Activated CD8-positive, alpha-beta T cell treated with anti-CD3 and anti-CD28 coated beads for 36 hours (primary cell): Measurements from ENCODE around the gene TRIM41. TPM values are rescaled to one million over a fixed set of nuclear protein-coding genes. Genes with fewer than 3 reads are reported as not detected.

Experiments used
- ATAC-seq: fragments of 200-7000 bp; cut with Tn5 transposase; one replicate; pipeline ENCODE4 v1.10.0; 2021; ENCODE audit warnings: mild to moderate bottlenecking, moderate library complexity
- CTCF ChIA-PET: fragments of 350-600 bp; sonication (Branson Sonifier 250); formaldehyde crosslinking; loops from one replicate; lab custom pipeline; 2021; ENCODE audit warnings: antibody characterized with exemption; lab: Charles Lee
- POLR2A ChIA-PET: fragments of 350-600 bp; sonication (Branson Sonifier 250); formaldehyde crosslinking; loops from one replicate; lab custom pipeline; 2021; ENCODE audit warnings: antibody characterized with exemption; lab: Charles Lee
- DNase-seq: peaks from one replicate; pipeline ENCODE4 v3.0.0-alpha.2; 2020
- H3K27ac Mint-ChIP-seq: one replicate; pipeline ENCODE4 v1.8.0; 2021; ENCODE audit warnings: mild to moderate bottlenecking, mixed read lengths
- H3K27me3 Mint-ChIP-seq: one replicate; pipeline ENCODE4 v1.8.0; 2021; ENCODE audit warnings: mixed read lengths
- H3K36me3 Mint-ChIP-seq: one replicate; pipeline ENCODE4 v1.8.0; 2021; ENCODE audit warnings: low read depth, mixed read lengths
- H3K4me1 Mint-ChIP-seq: one replicate; pipeline ENCODE4 v1.8.0; 2021; ENCODE audit warnings: low read depth, mixed read lengths
- H3K4me3 Mint-ChIP-seq: one replicate; pipeline ENCODE4 v1.8.0; 2021; ENCODE audit warnings: mild to moderate bottlenecking, moderate library complexity, mixed read lengths
- H3K9me3 Mint-ChIP-seq: one replicate; pipeline ENCODE4 v1.8.0; 2021; ENCODE audit warnings: mixed read lengths
- CTCF ChIP-seq: fragments of 200-600 bp; IDR thresholded peaks from one replicate; pipeline ENCODE4 v1.8.0; 2022; ENCODE audit warnings: antibody characterized with exemption, mild to moderate bottlenecking
- intact Hi-C: fragments of 100-400 bp; cut with micrococcal nuclease; formaldehyde crosslinking; loops from one replicate; pipeline ENCODE4 v1.10.0; 2022
- total RNA-seq, 2 experiments: library from RNA; stranded (reverse); gene quantifications; one replicate each; pipeline ENCODE4 v1.2.3, GENCODE V29; 2021

Gene TRIM41
- total RNA-seq, 2 experiments from 2014 or later: 30.6 to 31.5 TPM

GRCh38 chr5:181189363-181189961 lies 33.6 kb upstream of the TRIM41 start:
- intact Hi-C loops: loop anchor here (2.0 kb wide), 1 partner anchor 33 kb away; the partner anchor contains the start of gene TRIM41
- H3K27ac Mint-ChIP-seq: peak overlapping the region; percentile 97
- POLR2A ChIA-PET: interaction anchor here (0.7 to 9.3 kb wide), 17 partner anchors 9 to 71 kb away, joined by 3 to 159 read pairs (median 4); partner anchors contain the start of genes RACK1, TRIM41, TRIM52 and TRIM7
- DNase-seq: peak; percentile 83
- H3K9me3 Mint-ChIP-seq: no peaks in the 10 kb centered on the region
- peak overlapping the region; percentile 91 for H3K4me3 Mint-ChIP-seq
- ATAC-seq: peak; percentile 17
- no peak for TF ChIP-seq CTCF
- H3K36me3 Mint-ChIP-seq: peaks cover 9% of the 10 kb centered on the region
- H3K4me1 Mint-ChIP-seq: peaks cover 31% of the 10 kb centered on the region
- CTCF ChIA-PET: interaction anchor here (1.1 to 7.8 kb wide), 4 partner anchors 15 to 33 kb away, joined by 3 to 80 read pairs (median 4); partner anchors contain the start of genes TRIM41 and TRIM7
- peaks cover 2% of the 10 kb centered on the region for H3K27me3 Mint-ChIP-seq

GRCh38 chr5:181189962-181190710 lies 32.9 kb upstream of the TRIM41 start:
- TF ChIP-seq CTCF: no peak
- Mint-ChIP-seq H3K4me3 (peak overlapping the region; percentile 91), H3K27ac (peak overlapping the region; percentile 97), H3K9me3 (no peaks in the 10 kb centered on the region), H3K27me3 (peaks cover 2% of the 10 kb centered on the region), H3K4me1 (peaks cover 31% of the 10 kb centered on the region), H3K36me3 (peaks cover 9% of the 10 kb centered on the region)
- ATAC-seq (peak; percentile 4), DNase-seq (peak; percentile 68)
- ChIA-PET POLR2A (interaction anchor here (0.6 to 9.3 kb wide), 21 partner anchors 8 to 70 kb away, joined by 3 to 159 read pairs (median 4); partner anchors contain the start of genes RACK1, TRIM41, TRIM52 and TRIM7), CTCF (interaction anchor here (1.0 to 7.8 kb wide), 4 partner anchors 15 to 60 kb away, joined by 3 to 80 read pairs (median 3); partner anchors contain the start of genes TRIM41 and TRIM7)
- intact Hi-C loops: loop anchor here (2.0 kb wide), 1 partner anchor 33 kb away; the partner anchor contains the start of gene TRIM41

- Mint-ChIP-seq H3K27me3 (peaks cover 2% of the 10 kb centered on the region), H3K4me3 (peak overlapping the region; percentile 91), H3K27ac (peak overlapping the region; percentile 97), H3K36me3 (peaks cover 9% of the 10 kb centered on the region), H3K9me3 (no peaks in the 10 kb centered on the region), H3K4me1 (peaks cover 27% of the 10 kb centered on the region)
- peak; percentile 51 for TF ChIP-seq CTCF
- DNase-seq (peak; percentile 62), ATAC-seq (peak; percentile 3)
- ChIA-PET POLR2A (interaction anchor here (0.6 to 9.3 kb wide), 21 partner anchors 8 to 74 kb away, joined by 3 to 159 read pairs (median 4); partner anchors contain the start of genes RACK1, TRIM41, TRIM52 and TRIM7), CTCF (interaction anchor here (1.0 to 7.8 kb wide), 6 partner anchors 10 to 59 kb away, joined by 3 to 80 read pairs (median 4); partner anchors contain the start of genes TRIM41 and TRIM7)
- intact Hi-C loops: loop anchor here (1.0 kb wide), 1 partner anchor 16 kb away; no protein-coding TSS in a partner anchor
These were observed 32.2 kb upstream of the TRIM41 start for GRCh38 chr5:181190711-181191525.

- Mint-ChIP-seq H3K4me1 (peaks cover 27% of the 10 kb centered on the region), H3K27me3 (peaks cover 2% of the 10 kb centered on the region), H3K9me3 (no peaks in the 10 kb centered on the region), H3K4me3 (peak overlapping the region; percentile 91), H3K27ac (peak overlapping the region; percentile 97), H3K36me3 (peaks cover 9% of the 10 kb centered on the region)
- CTCF ChIA-PET: interaction anchor here (1.3 to 7.8 kb wide), 5 partner anchors 11 to 33 kb away, joined by 3 to 80 read pairs (median 5); partner anchors contain the start of genes TRIM41 and TRIM7
- POLR2A ChIA-PET: interaction anchor here (0.7 to 9.3 kb wide), 12 partner anchors 8 to 73 kb away, joined by 3 to 159 read pairs (median 6); partner anchors contain the start of genes RACK1, TRIM41, TRIM52 and TRIM7
- no peak for TF ChIP-seq CTCF
- peak; percentile 94 for DNase-seq
- intact Hi-C loops: loop anchor here (1.0 kb wide), 1 partner anchor 16 kb away; no protein-coding TSS in a partner anchor
- ATAC-seq: peak; percentile 74
These were observed 31.4 kb upstream of the TRIM41 start for GRCh38 chr5:181191526-181192336.
